ENCODE results near the gene ST6GAL1. TPM values are rescaled to one million over a fixed set of nuclear protein-coding genes. Genes with fewer than 3 reads are reported as not detected.

ST6GAL1 gene
- total and polyA plus RNA-seq, 2 of the 13 experiments (the other 11 are each of a cell fraction or from before 2014, with no cell fraction given), result 79.9 to 164 TPM

DNA sequence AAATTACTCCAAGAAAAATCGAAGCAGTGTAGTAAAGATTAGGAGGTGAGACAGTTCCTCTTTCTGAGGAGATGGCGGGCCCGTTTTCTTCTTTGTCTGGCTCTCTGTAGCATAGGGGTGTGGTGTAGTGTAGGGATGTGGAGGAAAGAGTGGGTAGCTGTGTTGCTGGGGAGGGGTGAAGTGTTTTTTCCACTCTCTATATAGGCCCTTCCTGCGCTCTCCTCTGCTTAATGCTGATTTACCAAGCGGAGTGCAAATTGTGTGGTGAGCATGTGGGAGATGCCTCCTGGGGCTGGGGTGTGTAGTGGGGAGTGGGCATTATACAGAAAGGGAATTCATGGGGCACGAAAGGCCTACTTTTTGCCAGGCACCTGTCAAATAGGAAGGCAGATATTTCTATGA is 94.9 kb downstream of the ST6GAL1 start:
- ChIA-PET POLR2A (no interaction called here), CTCF (ENCODE audit: low intra/inter-chr PET ratio, low total read pairs) (no interaction called here)
- BruUV-seq (replicated peaks), result no TSS peak
- 91% methylated on average over 6 of the region's 6 CpGs for WGBS (ENCODE audit: low lambda C conversion rate)
- no peak overlapping the region for H3K27ac ChIP-seq (ENCODE audit: extremely low read length, insufficient read depth, low read length)
- no peak overlapping the region for H3K4me2 ChIP-seq (ENCODE audit: low read depth, low read length)
- no peaks in the 10 kb centered on the region for H3K36me3 ChIP-seq (replicated peaks in 1 of 2; ENCODE audit: control insufficient read depth in 1 of 2, insufficient read depth in 2 of 2, low read length in 2 of 2)
- H2AFZ ChIP-seq (ENCODE audit: low read length), result no peak overlapping the region
- in situ Hi-C loops (cut with HindIII; ENCODE audit: extremely low pct_ligation_motif_present, low pct_unique_long_range_greater_than_20kb) (no loop called here), intact Hi-C loops (cut with micrococcal nuclease; ENCODE audit: unreplicated experiment) (no loop called here)
- ATAC-seq, result no peak
- H3K9ac ChIP-seq (ENCODE audit: insufficient read depth, low read depth, low read length), result no peak overlapping the region
- FAIRE-seq, result no peak
- H3K9me3 ChIP-seq (ENCODE audit: low read length), result no peaks in the 10 kb centered on the region
- no peak overlapping the region for H3K4me3 ChIP-seq (replicated peaks in 1 of 3; ENCODE audit: insufficient read depth in 1 of 3, low read depth in 2 of 3, low read length in 3 of 3)
- no peaks in the 10 kb centered on the region for H3K27me3 ChIP-seq (ENCODE audit: control insufficient read depth in 1 of 2, insufficient read depth in 2 of 2, low read length in 2 of 2)
- H3K4me1 ChIP-seq (ENCODE audit: insufficient read depth, low read length), result no peaks in the 10 kb centered on the region
- no peak for TF ChIP-seq ZNF205 (CRISPR knock-in tag; IDR thresholded peaks at IDR 0.05)
- TF ChIP-seq KLF6 (CRISPR knock-in tag; IDR thresholded peaks at IDR 0.05), result no peak
- no peak for TF ChIP-seq PHF20 (CRISPR knock-in tag; IDR thresholded peaks at IDR 0.05)
- no peak for TF ChIP-seq ATRX (CRISPR knock-in tag; IDR thresholded peaks at IDR 0.05; ENCODE audit: borderline replicate concordance)
- TF ChIP-seq RFXANK (CRISPR knock-in tag; IDR thresholded peaks at IDR 0.05), result no peak
- TF ChIP-seq, protein P1, sequence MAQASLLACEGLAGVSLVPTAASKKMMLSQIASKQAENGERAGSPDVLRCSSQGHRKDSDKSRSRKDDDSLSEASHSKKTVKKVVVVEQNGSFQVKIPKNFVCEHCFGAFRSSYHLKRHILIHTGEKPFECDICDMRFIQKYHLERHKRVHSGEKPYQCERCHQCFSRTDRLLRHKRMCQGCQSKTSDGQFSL (CRISPR knock-in tag; IDR thresholded peaks at IDR 0.05), result no peak
- no peaks in the 10 kb centered on the region for H4K20me1 ChIP-seq (ENCODE audit: insufficient read depth, low read length)
- no peak for DNase-seq (ENCODE audit: low spot score)
- no peaks in the 10 kb centered on the region for H3K79me2 ChIP-seq (ENCODE audit: insufficient read depth, low read length)

DNA sequence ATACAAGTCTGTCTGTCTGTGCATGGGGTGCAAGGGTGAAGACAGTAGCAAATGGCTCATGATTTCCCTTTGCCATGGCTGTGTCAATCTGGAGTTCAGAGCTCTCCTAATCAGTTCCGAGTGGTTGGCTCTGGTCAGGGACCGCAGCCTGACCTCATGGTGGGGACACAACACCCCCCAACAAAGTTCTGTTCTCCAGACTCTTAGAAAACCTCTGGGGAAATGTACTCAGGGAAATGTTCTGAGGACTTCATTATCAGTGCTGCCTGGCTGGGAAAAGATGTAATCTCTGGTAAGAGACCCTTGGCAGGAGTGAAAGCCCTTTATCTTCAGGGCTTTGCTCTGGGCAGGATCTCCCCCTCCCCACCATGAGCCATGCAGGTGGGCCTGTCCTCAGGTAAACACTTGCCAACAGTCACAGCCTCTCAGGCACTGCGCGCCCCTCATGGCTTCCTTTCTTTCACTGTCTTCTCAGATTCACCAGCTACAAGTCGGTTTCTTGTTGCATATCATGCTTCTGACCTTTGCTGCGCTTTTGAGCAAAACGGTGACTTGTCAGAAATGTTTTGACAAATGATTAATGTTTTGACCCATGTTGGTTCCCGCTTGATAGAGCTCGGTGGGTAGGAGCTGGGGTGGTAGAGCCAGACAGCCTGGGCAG is 95.5 kb downstream of the ST6GAL1 start:
- BruUV-seq (replicated peaks), result no TSS peak
- Histone ChIP-seq H3K4me3 (replicated peaks in 1 of 3; ENCODE audit: insufficient read depth in 1 of 3, low read depth in 2 of 3, low read length in 3 of 3) (no peak overlapping the region), H2AFZ (ENCODE audit: low read length) (no peak overlapping the region), H3K27ac (ENCODE audit: extremely low read length, insufficient read depth, low read length) (no peak overlapping the region), H3K79me2 (ENCODE audit: insufficient read depth, low read length) (no peaks in the 10 kb centered on the region), H3K9me3 (ENCODE audit: low read length) (no peaks in the 10 kb centered on the region), H3K9ac (ENCODE audit: insufficient read depth, low read depth, low read length) (no peak overlapping the region), H3K36me3 (replicated peaks in 1 of 2; ENCODE audit: control insufficient read depth in 1 of 2, insufficient read depth in 2 of 2, low read length in 2 of 2) (no peaks in the 10 kb centered on the region), H4K20me1 (ENCODE audit: insufficient read depth, low read length) (no peaks in the 10 kb centered on the region), H3K4me2 (ENCODE audit: low read depth, low read length) (no peak overlapping the region), H3K27me3 (ENCODE audit: control insufficient read depth in 1 of 2, insufficient read depth in 2 of 2, low read length in 2 of 2) (no peaks in the 10 kb centered on the region), H3K4me1 (ENCODE audit: insufficient read depth, low read length) (no peaks in the 10 kb centered on the region)
- WGBS (ENCODE audit: low lambda C conversion rate), result 97% methylated on average over 7 of the region's 9 CpGs
- FAIRE-seq (no peak), DNase-seq (ENCODE audit: low spot score) (no peak), ATAC-seq (no peak)
- in situ Hi-C loops (cut with HindIII; ENCODE audit: extremely low pct_ligation_motif_present, low pct_unique_long_range_greater_than_20kb) (no loop called here), intact Hi-C loops (cut with micrococcal nuclease; ENCODE audit: unreplicated experiment) (no loop called here)
- CTCF ChIA-PET (ENCODE audit: low intra/inter-chr PET ratio, low total read pairs), result no interaction called here
- POLR2A ChIA-PET, result interaction anchor here (1.3 kb wide), 1 partner anchor 12 kb away, joined by 6 read pairs; no protein-coding TSS in a partner anchor
- TF ChIP-seq CEBPB (IDR thresholded peaks at IDR 0.05; ENCODE audit: borderline replicate concordance, low read depth, low read length) (no peak), ARHGAP35 (CRISPR knock-in tag; IDR thresholded peaks at IDR 0.05; ENCODE audit: borderline replicate concordance) (no peak), ZEB1 (IDR thresholded peaks at IDR 0.05; ENCODE audit: insufficient replicate concordance, low read depth) (no peak), POLR2AphosphoS2 (IDR thresholded peaks at IDR 0.05; ENCODE audit: low read depth, low read length) (no peak), TBP (CRISPR knock-in tag; IDR thresholded peaks at IDR 0.05) (no peak)
- TF ChIP-seq, protein P2, sequence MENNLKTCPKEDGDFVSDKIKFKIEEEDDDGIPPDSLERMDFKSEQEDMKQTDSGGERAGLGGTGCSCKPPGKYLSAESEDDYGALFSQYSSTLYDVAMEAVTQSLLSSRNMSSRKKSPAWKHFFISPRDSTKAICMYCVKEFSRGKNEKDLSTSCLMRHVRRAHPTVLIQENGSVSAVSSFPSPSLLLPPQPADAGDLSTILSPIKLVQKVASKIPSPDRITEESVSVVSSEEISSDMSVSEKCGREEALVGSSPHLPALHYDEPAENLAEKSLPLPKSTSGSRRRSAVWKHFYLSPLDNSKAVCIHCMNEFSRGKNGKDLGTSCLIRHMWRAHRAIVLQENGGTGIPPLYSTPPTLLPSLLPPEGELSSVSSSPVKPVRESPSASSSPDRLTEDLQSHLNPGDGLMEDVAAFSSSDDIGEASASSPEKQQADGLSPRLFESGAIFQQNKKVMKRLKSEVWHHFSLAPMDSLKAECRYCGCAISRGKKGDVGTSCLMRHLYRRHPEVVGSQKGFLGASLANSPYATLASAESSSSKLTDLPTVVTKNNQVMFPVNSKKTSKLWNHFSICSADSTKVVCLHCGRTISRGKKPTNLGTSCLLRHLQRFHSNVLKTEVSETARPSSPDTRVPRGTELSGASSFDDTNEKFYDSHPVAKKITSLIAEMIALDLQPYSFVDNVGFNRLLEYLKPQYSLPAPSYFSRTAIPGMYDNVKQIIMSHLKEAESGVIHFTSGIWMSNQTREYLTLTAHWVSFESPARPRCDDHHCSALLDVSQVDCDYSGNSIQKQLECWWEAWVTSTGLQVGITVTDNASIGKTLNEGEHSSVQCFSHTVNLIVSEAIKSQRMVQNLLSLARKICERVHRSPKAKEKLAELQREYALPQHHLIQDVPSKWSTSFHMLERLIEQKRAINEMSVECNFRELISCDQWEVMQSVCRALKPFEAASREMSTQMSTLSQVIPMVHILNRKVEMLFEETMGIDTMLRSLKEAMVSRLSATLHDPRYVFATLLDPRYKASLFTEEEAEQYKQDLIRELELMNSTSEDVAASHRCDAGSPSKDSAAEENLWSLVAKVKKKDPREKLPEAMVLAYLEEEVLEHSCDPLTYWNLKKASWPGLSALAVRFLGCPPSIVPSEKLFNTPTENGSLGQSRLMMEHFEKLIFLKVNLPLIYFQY (CRISPR knock-in tag; IDR thresholded peaks at IDR 0.05; ENCODE audit: borderline replicate concordance), result no peak
- TF ChIP-seq, protein P3, sequence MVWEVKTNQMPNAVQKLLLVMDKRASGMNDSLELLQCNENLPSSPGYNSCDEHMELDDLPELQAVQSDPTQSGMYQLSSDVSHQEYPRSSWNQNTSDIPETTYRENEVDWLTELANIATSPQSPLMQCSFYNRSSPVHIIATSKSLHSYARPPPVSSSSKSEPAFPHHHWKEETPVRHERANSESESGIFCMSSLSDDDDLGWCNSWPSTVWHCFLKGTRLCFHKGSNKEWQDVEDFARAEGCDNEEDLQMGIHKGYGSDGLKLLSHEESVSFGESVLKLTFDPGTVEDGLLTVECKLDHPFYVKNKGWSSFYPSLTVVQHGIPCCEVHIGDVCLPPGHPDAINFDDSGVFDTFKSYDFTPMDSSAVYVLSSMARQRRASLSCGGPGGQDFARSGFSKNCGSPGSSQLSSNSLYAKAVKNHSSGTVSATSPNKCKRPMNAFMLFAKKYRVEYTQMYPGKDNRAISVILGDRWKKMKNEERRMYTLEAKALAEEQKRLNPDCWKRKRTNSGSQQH (CRISPR knock-in tag; IDR thresholded peaks at IDR 0.05; ENCODE audit: low read depth), result no peak

All from HepG2 (cell line).